NOMO-1 treated with DMSO at 0.1 percent for 48 hours (cell line): ENCODE results near the gene DST.

Experiments used
- DNase-seq: peaks from one replicate; lab custom pipeline; 2025; ENCODE audit not compliant: unreplicated experiment; lab: John Stamatoyannopoulos, UW

DST gene

DNA sequence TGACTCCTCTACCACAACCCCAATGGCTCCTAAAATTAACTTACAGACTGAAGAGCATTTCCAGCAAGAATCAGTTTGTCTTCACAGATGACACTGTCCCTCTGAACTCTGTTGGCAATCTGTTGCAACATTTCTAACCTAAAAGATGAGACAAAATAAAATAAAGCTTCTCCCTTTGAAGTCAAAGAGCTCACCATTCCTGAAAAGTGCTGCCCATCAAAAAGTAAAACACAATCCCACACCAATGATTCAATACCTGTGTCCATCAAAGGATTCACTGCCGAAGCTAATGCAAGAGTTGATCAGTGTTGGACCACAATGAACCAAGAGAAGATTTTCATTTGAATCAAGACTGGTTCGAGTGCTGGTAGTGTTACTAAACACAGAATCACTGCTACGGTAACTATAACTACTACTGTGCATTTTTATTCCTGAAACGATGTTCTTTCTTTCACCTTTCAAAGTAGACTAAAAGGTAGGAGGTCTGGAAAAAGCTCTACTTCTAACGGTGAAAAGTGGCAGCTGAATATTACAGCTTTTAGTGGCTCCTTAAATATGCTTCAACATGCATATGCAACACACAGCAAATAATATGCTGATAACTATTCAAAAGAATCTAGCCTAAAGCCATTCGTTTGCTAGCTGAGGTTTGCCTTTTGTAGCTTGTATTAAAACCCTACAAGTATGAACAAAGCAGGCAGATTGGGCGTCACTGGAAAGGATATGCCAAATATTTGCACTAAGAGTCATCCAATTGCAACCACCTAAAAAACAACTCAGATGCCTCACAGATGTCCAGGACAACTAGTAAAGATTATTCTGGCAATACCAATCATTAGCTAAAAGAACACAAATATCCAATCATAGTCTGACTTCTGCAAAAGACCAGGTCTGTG lies at the start of gene DST:
Gene DST, minus strand, starts transcription at position 524 of the 896 bp plus-strand sequence.
- DNase-seq, result no peak

DNA sequence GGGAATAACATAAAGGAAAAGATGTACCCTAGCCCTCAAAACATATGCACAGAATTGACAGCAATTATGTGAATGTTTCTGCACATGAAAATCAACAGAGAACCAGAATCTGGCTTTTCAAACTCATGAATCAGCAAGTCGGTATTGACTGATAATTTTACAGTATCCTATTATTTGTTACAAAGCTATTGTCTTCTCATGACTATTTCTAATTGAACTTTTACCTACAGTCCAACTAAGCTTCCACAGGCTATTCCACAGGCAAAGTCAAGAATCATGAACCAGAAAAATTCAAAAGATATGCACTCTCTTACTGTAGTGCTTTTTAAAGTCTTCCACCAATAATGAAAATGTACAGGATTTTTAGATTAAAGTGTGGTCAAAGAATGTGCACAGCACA lies 49.1 kb upstream of the DST start:
- DNase-seq, result no peak

DNA sequence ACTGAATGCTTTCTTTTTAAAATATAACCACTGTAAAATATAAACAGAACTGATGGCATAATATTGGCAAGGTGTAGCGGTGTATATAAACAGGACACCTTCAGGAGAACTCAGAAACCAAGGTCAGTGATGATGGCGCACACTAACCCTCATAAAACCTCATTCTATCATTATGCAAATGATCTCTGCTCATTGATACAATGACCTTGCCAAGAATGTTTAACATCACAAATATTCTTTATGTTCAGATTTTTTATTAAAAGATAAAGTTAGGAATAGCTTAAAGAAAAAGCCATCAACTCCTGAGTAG lies 48.6 kb upstream of the DST start:
- DNase-seq, result no peak

DNA sequence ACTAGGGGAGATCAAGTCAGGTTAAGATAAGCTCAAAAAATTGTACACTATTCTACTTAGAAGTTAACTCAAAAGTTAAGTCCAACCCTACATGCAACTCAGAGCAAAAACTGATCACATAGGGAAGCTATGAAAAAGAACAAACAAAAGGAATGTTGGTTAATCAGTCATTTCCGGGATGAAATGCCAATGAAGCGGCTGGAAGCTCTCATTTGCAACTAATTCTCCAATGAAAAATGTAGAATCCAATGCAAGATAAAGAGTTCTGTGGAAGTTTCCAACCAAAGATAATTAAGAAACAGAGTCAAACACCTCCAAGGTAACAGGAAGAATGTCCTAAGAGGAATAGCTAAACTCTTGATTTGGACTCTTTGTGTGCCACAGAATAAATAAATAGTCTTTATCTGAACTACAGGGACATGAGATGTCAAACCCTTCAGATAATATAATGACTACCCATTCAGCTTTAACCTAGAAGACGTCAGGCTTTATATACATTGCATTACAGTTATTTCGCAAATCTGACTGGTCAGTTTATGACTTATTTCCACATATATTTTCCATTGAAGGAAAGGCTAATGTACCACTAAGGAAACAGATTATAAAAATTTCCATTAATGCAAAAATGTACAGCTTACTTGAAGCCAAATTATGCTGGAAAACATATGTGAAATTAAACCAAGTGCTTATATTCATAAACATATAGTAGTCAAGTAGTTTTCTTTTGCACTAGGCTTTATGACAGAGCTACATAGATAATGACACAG lies 48.0 kb upstream of the DST start:
- peak; percentile 24 for DNase-seq

DNA sequence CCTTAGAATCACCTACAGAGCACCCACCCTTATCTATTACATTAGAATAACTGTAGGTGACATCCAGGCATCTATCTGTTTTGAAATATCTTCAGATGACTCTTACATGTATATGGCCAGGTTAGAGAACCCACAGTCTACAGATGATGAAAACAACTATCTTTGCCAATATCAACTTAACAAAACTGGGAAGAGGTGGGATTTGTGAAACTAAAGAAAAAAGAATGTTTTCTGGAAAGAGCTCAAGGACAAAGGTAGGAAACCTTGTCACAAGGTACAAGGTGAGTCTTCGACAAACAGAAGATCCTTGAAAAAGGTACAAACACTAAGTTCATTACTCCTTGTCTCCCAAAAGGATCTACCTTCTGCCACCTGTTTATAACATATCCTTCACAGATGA lies 47.0 kb upstream of the DST start:
- DNase-seq, result no peak

DNA sequence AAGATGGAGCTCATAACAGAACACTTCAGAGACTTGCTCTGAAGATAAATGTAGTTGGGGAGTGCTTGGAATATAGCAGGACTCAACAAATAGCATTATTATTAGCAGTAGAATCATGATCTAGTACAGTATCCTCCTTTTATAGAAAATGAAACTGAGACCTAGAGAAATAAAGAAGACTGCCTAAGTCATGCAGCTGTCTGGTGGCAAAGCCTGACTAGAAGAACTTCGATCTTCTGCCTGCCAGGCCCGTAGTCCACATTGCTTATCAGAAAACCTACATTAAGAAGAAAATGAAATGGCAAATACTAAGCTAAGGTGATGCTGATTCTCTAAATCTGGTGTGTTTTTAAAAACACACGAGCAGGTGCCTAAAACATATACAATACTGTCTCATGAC lies 46.4 kb upstream of the DST start:
- DNase-seq, result no peak

DNA sequence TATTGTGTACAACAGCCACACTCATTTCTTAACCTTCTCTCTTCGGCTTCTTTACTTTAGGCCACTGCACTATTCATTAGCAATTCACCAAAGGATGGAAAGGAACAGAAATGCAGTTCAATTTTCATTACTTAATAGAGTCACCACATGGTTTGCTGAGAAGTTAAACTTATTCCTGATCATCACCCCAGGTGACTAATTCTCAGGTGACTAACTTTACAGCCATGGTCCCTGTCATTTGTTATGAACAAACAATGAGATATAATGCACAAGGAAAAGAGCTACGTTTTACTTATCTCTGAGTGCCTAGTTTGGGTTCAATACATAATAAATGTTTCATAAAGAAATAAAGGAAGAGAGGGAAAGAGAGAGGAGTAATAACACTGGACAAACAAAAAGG lies 45.8 kb upstream of the DST start:
- DNase-seq, result no peak

DNA sequence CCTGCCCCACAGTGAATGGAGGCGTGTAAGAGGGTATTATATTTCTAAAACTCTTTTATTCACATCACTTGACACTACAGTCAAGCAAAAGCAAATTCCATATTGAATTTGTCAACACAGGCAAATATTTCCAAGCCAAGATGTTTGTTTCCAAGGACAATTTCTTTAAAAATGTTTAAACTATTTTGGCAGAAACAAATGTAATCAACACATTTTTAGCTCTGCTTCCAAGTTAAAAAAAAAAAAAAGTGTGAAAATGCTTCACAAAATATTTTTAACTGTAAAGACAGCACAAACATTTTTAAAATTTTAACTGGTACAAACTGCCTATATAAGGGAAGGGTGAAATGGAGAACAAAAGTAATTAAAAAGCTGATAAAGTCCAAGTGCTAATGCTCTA lies 44.9 kb upstream of the DST start:
- no peak for DNase-seq

DNA sequence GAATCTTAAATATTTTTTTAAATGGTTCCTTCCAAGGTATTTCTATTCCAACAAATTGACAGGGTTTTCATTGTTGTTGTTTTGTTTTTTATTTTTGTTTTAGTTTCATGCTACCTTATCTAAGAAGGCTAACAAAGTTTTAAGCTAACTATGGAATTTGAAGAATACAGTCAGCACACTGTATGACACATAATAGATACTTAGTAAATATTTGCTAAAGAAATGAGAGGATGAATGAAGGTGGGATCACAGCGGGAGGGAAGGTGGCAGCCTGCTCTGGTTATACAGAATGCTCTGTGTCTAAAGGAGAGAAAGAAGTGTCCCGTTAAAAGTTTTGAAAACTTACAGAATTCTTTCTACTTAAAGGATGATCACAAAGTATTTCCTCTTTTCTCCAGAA lies 43.7 kb upstream of the DST start:
- no peak for DNase-seq

DNA sequence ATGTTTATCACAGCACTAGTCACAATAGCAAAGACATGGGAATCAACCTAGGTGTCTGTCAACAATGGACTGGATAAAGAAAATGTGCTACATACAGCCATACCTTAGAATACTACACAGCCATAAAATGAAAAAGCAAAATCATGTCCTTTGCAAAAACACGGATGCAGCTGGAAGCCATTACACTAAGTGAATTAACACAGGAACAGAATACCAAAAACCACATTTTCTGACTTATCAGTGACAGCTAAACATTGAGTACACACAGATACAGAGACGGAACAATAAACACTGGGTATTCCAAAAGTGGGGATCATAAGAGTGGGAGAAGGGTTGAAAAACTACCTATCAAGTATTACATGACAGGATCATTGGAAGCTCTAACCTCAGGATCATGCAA lies 43.3 kb upstream of the DST start:
- DNase-seq, result no peak

DNA sequence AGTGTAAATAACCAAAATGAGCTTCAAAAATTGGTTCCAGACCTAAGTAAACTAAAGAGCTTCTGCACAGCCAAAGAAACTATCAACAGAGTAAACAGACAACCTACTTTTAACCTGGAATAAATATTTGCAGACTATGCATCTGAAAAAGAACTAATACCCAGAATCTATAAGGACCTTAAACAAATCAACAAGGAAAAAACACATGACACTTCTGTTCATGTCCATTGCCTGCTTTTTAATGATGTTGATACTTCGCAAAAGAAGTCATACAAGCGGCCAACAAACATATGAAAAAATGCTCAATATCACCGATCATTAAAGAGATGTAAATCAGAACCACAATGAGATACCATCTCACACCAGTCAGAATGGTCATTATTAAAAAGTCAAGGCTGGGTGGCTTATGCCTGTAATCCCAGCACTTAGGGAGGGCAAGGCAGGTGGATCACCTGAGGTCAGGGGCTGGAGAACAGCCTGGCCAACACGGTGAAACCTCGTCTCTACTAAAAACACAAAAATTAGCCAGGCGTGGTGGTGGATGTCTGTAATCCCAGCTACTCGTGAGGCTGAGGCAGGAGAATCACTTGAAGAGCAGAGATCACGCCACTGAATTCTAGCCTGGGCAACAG lies 42.5 kb upstream of the DST start:
- DNase-seq, result no peak

DNA sequence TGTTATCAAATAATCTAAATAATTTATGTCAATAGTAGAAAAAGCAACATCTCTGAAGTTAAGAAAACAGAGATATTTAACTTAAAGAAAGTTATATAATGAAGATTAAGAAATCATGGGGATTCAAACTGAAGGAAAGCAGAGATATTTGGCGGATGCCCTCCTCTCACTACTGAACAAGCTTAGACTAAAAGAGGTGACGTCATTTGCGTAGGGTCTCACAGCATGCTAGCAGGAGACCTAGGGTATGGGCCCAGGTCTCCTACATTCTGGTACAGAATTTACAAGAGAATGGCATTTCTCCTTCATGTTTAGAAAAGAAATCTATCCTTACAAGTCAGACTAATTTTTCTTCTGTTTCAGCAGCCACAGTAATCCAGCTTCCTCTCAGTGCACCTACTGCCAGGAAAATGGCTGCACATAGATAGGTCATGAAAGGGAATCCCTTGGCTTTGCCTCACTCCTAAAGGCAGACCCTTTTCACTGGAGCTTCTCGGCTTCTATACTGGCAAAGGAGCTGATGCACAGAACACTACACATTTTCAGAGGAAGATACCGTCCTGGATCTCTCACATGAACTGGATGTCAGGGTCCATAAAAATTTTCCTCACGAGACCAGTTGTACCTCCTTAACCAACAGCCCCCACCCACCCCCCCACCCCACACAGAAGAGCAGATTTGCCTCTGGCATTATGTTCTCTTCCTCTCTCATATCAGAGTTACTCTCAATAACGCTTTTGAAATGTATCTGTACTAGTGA lies 41.8 kb upstream of the DST start:
- DNase-seq, result no peak

DNA sequence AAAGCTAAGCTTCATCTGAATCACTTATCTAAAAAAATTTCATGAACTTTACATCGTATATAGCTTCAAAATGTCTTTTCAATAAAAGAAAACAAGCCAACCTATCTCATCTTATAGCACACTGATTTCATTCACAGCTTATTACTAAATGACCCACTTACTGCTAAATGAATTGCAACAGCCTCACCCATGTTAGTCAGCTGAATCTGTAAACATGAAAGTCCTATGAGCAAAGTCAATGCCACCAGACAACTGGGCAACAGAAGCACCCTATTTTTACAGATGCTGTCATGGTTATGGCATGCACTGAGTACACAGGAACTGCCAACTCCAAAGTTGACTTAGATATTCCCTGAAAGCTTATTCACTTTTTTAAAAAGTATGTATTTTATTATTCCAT lies 41.2 kb upstream of the DST start:
- DNase-seq, result no peak

DNA sequence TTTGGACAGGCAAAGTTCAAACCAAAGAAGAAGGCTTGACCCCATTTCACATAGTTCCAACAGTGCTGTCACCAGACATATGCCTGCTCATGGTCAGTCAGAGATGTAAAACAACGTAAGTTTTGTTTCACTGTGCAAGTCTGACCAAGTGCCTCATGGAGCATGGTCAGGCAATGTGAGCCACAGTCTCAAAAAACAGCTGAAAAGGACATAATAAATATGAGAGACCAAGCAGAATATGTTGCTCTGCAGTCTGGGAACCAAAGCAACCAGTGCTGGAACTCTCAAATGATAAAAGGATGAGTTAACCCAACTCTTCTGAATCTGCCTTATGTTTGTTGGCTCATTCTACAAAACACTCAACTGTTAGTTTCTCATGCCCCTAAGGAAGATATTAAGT lies 39.9 kb upstream of the DST start:
- no peak for DNase-seq

DNA sequence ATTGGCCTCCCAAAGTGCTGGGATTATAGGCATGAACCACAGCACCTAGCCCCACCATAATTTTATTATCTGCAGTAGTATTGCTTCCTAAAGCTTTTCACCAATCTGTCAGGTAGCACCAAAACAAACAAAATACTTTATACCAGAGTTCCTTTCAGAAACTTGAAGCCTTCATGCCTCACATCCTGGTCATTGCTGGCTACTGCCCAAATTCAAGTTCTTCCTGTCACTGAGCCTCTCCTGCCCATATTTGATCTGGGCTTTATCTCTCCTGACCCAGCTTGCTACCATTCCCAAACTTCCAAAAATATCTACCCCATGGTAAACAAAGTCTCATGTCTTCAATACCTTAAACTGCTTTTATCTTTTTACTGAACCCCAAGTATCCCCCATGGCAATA lies 34.9 kb upstream of the DST start:
- no peak for DNase-seq

DNA sequence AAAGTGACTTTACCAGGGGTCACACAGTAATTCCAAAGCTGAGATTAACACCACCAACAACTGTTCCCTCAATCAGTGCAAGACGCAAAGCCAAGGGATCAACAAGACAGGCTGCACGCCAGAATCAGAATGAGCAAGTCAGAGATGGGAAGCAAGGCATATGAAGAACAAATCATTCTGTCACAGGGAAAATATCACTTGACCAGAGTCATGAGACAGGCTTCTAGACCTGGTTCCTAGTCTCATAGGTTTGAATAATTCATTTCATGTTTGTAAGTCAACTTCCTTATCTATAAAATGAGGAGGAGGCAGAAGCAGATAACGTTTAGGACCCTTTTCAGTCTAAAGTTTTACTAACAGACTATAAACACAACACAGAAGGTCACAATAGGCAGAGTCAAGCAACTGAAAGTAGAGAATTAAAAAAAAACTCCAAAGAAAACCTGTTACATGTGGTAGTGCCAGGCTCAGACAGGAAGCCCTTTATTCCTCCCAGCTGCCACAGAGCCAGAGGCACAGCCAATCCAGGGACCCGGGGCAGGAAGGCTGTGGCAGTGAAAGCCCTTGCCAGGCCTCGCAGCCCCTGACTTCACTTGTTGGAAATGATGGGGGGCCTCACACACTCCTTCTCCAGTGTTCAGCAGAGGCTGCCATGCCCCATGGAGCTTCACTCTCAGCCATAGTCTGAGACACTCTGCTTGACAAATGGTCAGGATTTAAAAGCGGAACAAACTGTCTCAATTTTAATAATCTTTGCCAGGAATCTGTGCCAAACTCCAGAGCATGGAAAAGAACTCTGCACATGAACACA lies 29.2 kb upstream of the DST start:
- no peak for DNase-seq

DNA sequence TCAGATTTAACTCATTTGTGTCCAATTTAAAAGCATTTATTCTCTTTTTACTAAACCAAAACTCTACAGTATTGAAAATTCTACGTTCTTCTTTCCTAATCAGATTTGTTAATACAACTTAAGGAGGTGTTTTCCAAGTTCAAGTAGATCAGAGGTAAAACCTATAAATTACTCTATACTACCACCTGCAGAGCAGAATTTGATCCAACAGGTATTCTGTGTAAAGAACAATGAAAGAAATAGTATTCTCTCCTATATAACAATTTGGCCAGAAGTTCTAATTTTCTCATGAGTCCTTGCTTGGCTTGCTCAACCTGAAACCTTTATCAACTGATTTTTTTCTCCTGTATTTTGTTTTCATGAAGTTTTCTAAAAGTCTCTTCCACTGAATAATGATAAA lies 28.5 kb upstream of the DST start:
- DNase-seq, result no peak

DNA sequence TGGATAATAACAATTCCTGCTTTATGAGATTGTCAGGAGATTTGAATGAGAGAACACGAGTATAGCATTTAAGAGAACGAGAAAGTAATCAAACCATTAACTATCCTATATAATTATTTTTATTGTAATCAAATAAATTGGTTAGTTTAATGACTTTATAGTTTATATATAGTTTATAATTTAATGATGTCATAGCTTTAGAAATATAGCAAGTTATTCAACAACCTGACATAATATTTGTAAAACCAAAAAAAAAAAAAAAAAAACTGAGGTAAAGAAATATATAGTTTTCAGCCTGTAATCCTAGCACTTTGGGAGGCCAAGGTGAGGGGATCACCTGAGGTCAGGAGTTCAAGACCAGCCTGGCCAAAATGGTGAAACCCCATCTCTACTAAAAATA lies 26.4 kb upstream of the DST start:
- DNase-seq, result no peak

DNA sequence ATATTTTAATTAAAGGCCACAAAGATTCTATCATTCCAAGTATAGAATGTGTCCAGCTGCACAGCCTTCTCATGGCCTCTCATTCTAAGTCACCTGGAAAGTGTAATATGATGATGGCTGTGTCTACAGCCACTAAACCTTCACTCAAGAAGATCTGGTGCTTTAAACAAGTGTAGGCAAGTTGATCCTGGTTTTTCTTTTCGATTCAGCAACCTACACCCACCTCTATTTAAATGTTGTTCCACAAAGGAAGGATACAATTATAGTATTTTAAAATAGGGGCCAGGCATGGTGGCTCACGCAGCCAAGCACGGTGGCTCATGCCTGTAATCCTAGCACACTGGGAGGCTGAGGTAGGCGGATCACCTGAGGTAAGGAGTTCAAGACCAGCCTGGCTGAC lies 25.5 kb upstream of the DST start:
- DNase-seq, result no peak

DNA sequence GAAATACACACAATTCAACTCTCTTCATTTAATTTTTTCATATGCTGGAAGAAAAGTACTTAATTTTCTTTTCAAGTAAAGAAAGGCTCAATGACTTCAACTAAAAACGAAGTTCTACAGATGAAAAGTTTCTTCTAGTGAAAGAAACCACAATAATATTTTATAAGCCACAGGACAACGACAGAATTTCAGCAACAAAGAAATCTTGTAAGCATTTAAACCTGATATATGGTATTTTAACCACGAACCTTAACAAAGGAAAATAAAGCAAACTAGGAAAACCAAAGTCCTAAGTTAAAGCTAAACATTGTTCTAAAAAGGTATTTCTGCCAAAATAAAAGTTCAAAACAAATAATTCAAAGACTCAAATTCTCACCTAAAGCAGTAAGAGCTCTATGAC lies 24.6 kb upstream of the DST start:
- DNase-seq, result no peak

DNA sequence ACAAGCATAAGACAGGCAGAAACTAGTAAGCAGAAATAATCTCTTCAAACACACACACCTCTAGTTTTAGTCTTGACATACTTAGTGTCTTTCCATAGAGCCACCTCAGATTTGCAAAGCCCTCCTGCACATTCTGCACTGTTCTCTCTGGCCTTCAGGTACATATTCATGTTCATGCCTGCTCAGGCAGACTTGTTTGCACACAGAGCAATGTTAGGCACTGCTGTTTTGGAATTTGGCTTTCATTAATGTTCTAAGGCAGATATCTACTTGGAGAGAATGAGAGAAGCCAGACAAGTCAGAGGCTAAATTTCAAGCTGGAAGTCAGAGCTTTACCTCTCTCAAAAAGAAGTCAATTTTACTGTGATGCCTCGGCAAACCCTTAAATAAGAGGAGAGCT lies 21.3 kb upstream of the DST start:
- no peak for DNase-seq
